T-helper 1 cell treated with Interleukin-12 subunit alpha and Interleukin-12 subunit beta and Interleukin-4 antibody, amounts not matched to agents 30 μg/mL and 1 μg/mL, for 36 hours (primary cell): ENCODE results near the gene UST.

Source experiments
- H3K27ac Mint-ChIP-seq: one replicate; pipeline ENCODE4 v1.8.0; 2021; ENCODE audit warnings: mild to moderate bottlenecking, mixed read lengths
- H3K27me3 Mint-ChIP-seq: one replicate; pipeline ENCODE4 v1.8.0; 2021; ENCODE audit warnings: low read depth, mixed read lengths
- H3K36me3 Mint-ChIP-seq: one replicate; pipeline ENCODE4 v1.8.0; 2021; ENCODE audit warnings: low read depth, mixed read lengths
- H3K4me1 Mint-ChIP-seq: one replicate; pipeline ENCODE4 v1.8.0; 2021; ENCODE audit warnings: low read depth, mixed read lengths
- H3K4me3 Mint-ChIP-seq: one replicate; pipeline ENCODE4 v1.8.0; 2021; ENCODE audit warnings: mild to moderate bottlenecking, moderate library complexity, mixed read lengths
- H3K9me3 Mint-ChIP-seq: one replicate; pipeline ENCODE4 v1.8.0; 2021; ENCODE audit warnings: mixed read lengths

Gene UST

GRCh38 chr6:148716811-148717210 is 30.0 kb upstream of the UST start:
- no peaks in the 10 kb centered on the region for H3K36me3 Mint-ChIP-seq
- H3K27ac Mint-ChIP-seq, result no peak overlapping the region
- no peak overlapping the region for H3K4me3 Mint-ChIP-seq
- peaks cover 18% of the 10 kb centered on the region for H3K27me3 Mint-ChIP-seq
- H3K9me3 Mint-ChIP-seq, result peaks cover 20% of the 10 kb centered on the region
- H3K4me1 Mint-ChIP-seq, result no peaks in the 10 kb centered on the region

- Mint-ChIP-seq H3K27ac (no peak overlapping the region), H3K4me1 (no peaks in the 10 kb centered on the region), H3K36me3 (no peaks in the 10 kb centered on the region), H3K9me3 (no peaks in the 10 kb centered on the region), H3K4me3 (no peak overlapping the region), H3K27me3 (peaks cover 29% of the 10 kb centered on the region)
These were observed 26.4 kb upstream of the UST start for GRCh38 chr6:148720406-148720805.

GRCh38 chr6:148720897-148721296 is 25.9 kb upstream of the UST start:
- H3K9me3 Mint-ChIP-seq, result no peaks in the 10 kb centered on the region
- H3K36me3 Mint-ChIP-seq, result no peaks in the 10 kb centered on the region
- H3K27me3 Mint-ChIP-seq, result peaks cover 29% of the 10 kb centered on the region
- H3K4me3 Mint-ChIP-seq, result no peak overlapping the region
- no peak overlapping the region for H3K27ac Mint-ChIP-seq
- no peaks in the 10 kb centered on the region for H3K4me1 Mint-ChIP-seq

- no peaks in the 10 kb centered on the region for H3K36me3 Mint-ChIP-seq
- no peak overlapping the region for H3K4me3 Mint-ChIP-seq
- no peaks in the 10 kb centered on the region for H3K4me1 Mint-ChIP-seq
- H3K27me3 Mint-ChIP-seq, result peaks cover 38% of the 10 kb centered on the region
- no peaks in the 10 kb centered on the region for H3K9me3 Mint-ChIP-seq
- H3K27ac Mint-ChIP-seq, result no peak overlapping the region
These were observed 23.3 kb upstream of the UST start for GRCh38 chr6:148723484-148723883.

- no peak overlapping the region for H3K4me3 Mint-ChIP-seq
- H3K4me1 Mint-ChIP-seq, result no peaks in the 10 kb centered on the region
- no peaks in the 10 kb centered on the region for H3K36me3 Mint-ChIP-seq
- H3K27me3 Mint-ChIP-seq, result peaks cover 38% of the 10 kb centered on the region
- no peaks in the 10 kb centered on the region for H3K9me3 Mint-ChIP-seq
- H3K27ac Mint-ChIP-seq, result no peak overlapping the region
These were observed 22.4 kb upstream of the UST start for GRCh38 chr6:148724428-148724827.

GRCh38 chr6:148727104-148727503 is 19.7 kb upstream of the UST start:
- H3K36me3 Mint-ChIP-seq, result no peaks in the 10 kb centered on the region
- no peaks in the 10 kb centered on the region for H3K9me3 Mint-ChIP-seq
- H3K4me1 Mint-ChIP-seq, result no peaks in the 10 kb centered on the region
- no peak overlapping the region for H3K4me3 Mint-ChIP-seq
- peaks cover 32% of the 10 kb centered on the region for H3K27me3 Mint-ChIP-seq
- H3K27ac Mint-ChIP-seq, result no peak overlapping the region

GRCh38 chr6:148735989-148736388 is 10.8 kb upstream of the UST start:
- H3K36me3 Mint-ChIP-seq, result no peaks in the 10 kb centered on the region
- H3K4me1 Mint-ChIP-seq, result no peaks in the 10 kb centered on the region
- H3K4me3 Mint-ChIP-seq, result no peak overlapping the region
- H3K27ac Mint-ChIP-seq, result no peak overlapping the region
- no peaks in the 10 kb centered on the region for H3K9me3 Mint-ChIP-seq
- H3K27me3 Mint-ChIP-seq, result peaks cover 26% of the 10 kb centered on the region

- H3K4me3 Mint-ChIP-seq, result no peak overlapping the region
- no peak overlapping the region for H3K27ac Mint-ChIP-seq
- H3K36me3 Mint-ChIP-seq, result no peaks in the 10 kb centered on the region
- H3K27me3 Mint-ChIP-seq, result peaks cover 26% of the 10 kb centered on the region
- H3K4me1 Mint-ChIP-seq, result no peaks in the 10 kb centered on the region
- no peaks in the 10 kb centered on the region for H3K9me3 Mint-ChIP-seq
These were observed 9.9 kb upstream of the UST start for GRCh38 chr6:148736774-148737412.

- no peaks in the 10 kb centered on the region for H3K9me3 Mint-ChIP-seq
- H3K36me3 Mint-ChIP-seq, result no peaks in the 10 kb centered on the region
- peaks cover 32% of the 10 kb centered on the region for H3K27me3 Mint-ChIP-seq
- no peaks in the 10 kb centered on the region for H3K4me1 Mint-ChIP-seq
- no peak overlapping the region for H3K4me3 Mint-ChIP-seq
- no peak overlapping the region for H3K27ac Mint-ChIP-seq
These were observed 9.0 kb upstream of the UST start for GRCh38 chr6:148737806-148738205.

GRCh38 chr6:148738946-148739821 is 7.6 kb upstream of the UST start:
- H3K36me3 Mint-ChIP-seq, result no peaks in the 10 kb centered on the region
- peaks cover 41% of the 10 kb centered on the region for H3K27me3 Mint-ChIP-seq
- H3K9me3 Mint-ChIP-seq, result no peaks in the 10 kb centered on the region
- H3K4me3 Mint-ChIP-seq, result no peak overlapping the region
- H3K27ac Mint-ChIP-seq, result no peak overlapping the region
- H3K4me1 Mint-ChIP-seq, result no peaks in the 10 kb centered on the region

GRCh38 chr6:148739822-148740128 is 7.1 kb upstream of the UST start:
- H3K27me3 Mint-ChIP-seq, result peaks cover 41% of the 10 kb centered on the region
- no peaks in the 10 kb centered on the region for H3K9me3 Mint-ChIP-seq
- H3K27ac Mint-ChIP-seq, result no peak overlapping the region
- no peaks in the 10 kb centered on the region for H3K4me1 Mint-ChIP-seq
- H3K4me3 Mint-ChIP-seq, result no peak overlapping the region
- H3K36me3 Mint-ChIP-seq, result no peaks in the 10 kb centered on the region

GRCh38 chr6:148743476-148743875 is 3.4 kb upstream of the UST start:
- Mint-ChIP-seq H3K27me3 (peaks cover 55% of the 10 kb centered on the region), H3K4me1 (peaks cover 10% of the 10 kb centered on the region), H3K4me3 (no peak overlapping the region), H3K27ac (no peak overlapping the region), H3K9me3 (no peaks in the 10 kb centered on the region), H3K36me3 (no peaks in the 10 kb centered on the region)

- Mint-ChIP-seq H3K4me1 (peaks cover 12% of the 10 kb centered on the region), H3K27ac (no peak overlapping the region), H3K36me3 (no peaks in the 10 kb centered on the region)
These were observed 904 bp upstream of the UST start for GRCh38 chr6:148745926-148746325.

GRCh38 chr6:148747145-148747470 is 278 bp downstream of the UST start:
- H3K4me3 Mint-ChIP-seq, result peak overlapping the region; percentile 25
- H3K9me3 Mint-ChIP-seq, result no peaks in the 10 kb centered on the region
- H3K36me3 Mint-ChIP-seq, result no peaks in the 10 kb centered on the region
- peaks cover 12% of the 10 kb centered on the region for H3K4me1 Mint-ChIP-seq
- peaks cover 81% of the 10 kb centered on the region for H3K27me3 Mint-ChIP-seq
- H3K27ac Mint-ChIP-seq, result no peak overlapping the region

More at GRCh38 chr6:148745926-148746325, 904 bp upstream of the UST start:
- Mint-ChIP-seq H3K27me3 (peaks cover 80% of the 10 kb centered on the region), H3K4me3 (peak overlapping the region; percentile 86), H3K9me3 (no peaks in the 10 kb centered on the region)

- H3K4me1 Mint-ChIP-seq, result peaks cover 12% of the 10 kb centered on the region
- H3K36me3 Mint-ChIP-seq, result no peaks in the 10 kb centered on the region
- peak overlapping the region; percentile 25 for H3K4me3 Mint-ChIP-seq
- no peaks in the 10 kb centered on the region for H3K9me3 Mint-ChIP-seq
- peaks cover 75% of the 10 kb centered on the region for H3K27me3 Mint-ChIP-seq
- H3K27ac Mint-ChIP-seq, result no peak overlapping the region
These were observed 788 bp downstream of the UST start for GRCh38 chr6:148747471-148748165.
